HUDEP-2 (cell line): Measurements from ENCODE around the gene DPEP3.

Experiments used
- DNase-seq, 76 experiments: peaks; one replicate each; lab custom pipeline; 2025; ENCODE audit not compliant: unreplicated experiment in 76 of 76; lab: John Stamatoyannopoulos, UW

The DPEP3 gene

GRCh38 chr16:67968400-67969253 lies 11.7 kb downstream of the DPEP3 start, which contains the start of gene SLC12A4:
SLC12A4 (minus strand) TSS chr16:67968637; CDS start chr16:67968553, 84 bp downstream.
- DNase-seq: peak in 74 of 76 experiments; percentile 29 to 91 (median 82)

DNA sequence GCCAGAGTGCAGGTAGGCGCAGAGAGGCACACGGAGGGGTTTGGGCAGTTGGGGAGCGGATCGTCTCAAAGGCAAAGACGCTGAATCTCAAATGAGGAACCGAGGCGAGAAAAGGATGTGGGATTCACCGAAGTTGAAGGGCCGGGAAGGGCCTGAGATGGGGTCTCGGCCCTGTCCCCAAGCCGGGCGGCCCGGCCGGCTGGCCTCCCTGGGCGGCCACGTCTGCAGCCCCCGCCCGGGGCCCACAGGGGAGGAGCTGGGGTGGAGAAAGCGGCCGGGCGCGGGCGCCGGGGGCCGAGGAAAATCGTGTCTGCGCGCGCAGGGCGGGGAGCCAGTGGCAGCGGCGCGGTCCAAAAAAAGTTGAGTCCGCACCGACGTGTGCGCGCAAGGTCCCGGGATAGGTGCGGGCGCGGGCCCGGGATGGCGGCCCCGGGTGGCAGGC lies 12.3 kb downstream of the DPEP3 start:
- DNase-seq: peak in 20 of 76 experiments; percentile 9 to 47 (median 26)

GRCh38 chr16:67967183-67967957 lies 12.9 kb downstream of the DPEP3 start:
- DNase-seq: no peak

- peak in 8 of 76 experiments; percentile 9 to 45 (median 18) for DNase-seq
These were observed 13.6 kb downstream of the DPEP3 start for GRCh38 chr16:67966549-67967182.

DNA sequence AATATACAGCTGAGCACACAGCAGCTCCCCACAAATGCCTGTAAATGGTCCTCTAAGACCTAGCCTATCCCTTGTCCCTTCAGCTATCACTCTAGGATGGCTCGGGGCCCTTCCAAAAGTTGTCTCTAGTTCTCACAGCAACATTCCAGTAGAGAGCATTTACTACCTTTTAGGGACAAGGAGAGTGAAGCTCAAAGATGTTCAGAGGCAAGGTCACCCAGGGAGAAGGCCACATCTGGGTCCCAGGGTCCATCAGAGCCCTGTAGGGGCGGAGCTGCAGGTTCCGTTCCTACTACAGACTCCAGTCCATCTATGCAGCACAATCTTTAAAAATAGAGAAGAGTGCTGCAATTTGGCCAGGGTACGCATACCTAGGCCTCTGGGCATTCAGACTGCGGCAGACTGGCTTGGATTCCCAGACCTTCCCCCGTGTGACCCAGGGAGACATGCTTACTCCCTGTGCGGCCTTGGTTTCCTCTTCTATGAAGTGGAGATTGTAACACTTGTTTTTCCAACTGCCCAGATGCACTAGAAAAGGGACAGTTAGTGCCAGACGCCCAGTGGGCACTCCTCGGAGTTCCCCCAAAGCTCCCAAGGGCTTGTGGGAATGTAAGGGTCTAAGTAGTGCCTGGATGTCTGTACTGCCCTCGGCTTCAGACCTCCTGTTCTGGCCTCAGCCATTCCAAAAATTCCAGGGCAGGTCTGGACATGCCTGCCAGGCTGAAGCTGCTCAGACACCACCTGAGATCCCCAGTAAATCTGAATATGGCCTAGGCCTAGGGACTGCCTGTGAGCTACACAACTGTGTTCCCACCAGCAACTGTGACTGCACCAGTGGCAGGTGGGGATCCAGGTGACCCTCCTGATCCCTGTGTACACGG lies 14.4 kb downstream of the DPEP3 start:
- DNase-seq: no peak

DNA sequence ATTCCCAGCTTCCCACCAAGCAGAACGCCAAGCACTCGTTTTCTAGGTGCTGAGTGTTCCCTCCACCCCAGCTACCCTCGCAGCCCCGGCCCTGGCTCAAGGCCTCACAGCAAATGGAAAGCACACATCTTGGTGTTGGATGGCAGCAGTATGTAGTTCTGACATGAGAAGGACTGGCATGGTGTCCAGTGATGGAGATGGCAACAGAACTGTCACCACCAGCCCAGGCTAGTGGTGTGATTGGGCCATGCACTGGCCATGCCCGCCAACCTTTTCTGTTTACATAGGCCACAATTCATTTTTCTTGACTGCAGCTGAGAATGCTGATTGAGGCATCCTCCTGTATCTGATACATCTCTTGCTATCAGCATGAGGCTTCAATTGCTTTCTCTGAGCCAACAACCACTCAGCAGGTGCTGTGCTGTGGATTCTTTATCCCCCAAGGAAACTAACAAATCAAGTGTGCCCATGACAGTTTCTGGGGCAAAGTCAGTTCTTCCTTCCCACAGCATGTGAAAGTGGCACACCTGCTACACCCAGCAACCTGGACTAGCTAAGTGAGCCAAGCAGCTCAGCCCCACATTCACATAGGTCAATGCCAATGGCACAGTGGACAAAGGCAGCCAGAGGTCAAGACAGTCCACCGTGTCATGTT lies 15.7 kb downstream of the DPEP3 start:
- no peak for DNase-seq

- no peak for DNase-seq
These were observed 16.5 kb downstream of the DPEP3 start for GRCh38 chr16:67963662-67964321.

DNA sequence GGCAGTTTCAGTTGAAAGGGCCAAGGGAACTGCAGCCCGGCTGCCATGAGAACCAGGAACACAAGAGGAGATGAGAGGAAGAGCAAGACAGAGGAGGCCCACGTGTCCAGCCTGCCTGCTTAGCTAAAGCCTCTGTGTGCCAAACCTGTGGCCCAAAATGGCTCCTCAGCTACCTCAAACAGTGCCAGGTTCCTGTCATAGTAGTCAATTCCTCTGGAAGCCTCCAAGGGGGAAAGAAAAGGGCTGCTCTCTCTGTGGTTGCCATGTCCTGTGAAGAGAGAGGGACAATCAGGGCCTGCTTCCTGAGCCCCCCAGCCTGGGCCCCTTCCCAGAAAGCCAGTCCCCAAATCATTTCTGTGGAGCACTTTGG lies 17.0 kb downstream of the DPEP3 start:
- DNase-seq: no peak

DNA sequence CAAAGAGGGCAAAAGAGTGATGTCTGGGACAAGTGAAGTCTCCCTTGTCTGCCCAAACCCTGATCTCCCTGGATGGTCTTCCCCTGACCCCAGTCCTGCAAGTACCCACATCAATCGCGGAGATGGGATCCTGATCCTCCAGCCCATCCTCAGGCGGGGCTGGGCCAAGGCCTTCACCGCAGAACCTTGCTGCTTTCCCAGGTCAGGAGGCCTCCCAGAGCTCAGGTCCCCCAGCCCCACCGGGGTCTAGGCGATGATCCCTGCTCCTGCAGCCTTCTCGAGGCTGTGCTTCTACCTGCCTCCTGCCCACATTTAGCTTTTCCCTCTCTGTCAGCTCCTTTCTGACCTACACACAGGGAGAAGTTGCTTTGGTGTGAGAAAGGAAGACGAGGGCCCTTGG lies 18.2 kb downstream of the DPEP3 start:
- DNase-seq: no peak

GRCh38 chr16:67961551-67961957 lies 18.7 kb downstream of the DPEP3 start:
- DNase-seq: no peak

GRCh38 chr16:67959536-67960329 lies 20.6 kb downstream of the DPEP3 start:
- no peak for DNase-seq

DNA sequence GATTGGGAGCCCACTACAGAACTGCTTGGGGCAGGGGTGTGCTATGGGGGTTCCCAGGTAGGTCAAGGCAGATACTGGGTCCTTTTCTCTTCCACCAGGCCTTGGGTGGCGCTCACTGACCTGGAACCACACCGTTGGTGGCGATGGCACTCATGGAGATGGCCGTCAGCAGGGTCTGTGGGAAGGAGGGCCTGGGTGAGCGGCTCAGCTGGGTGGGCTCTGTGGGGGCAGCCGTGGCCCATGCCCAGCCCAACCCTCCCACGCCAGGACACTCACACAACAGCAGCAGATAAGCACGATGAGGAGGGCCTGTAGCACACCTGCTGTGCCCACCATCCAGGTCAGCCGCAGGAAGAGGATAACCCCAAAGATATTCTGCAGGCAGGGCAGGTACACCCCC lies 22.7 kb downstream of the DPEP3 start:
- DNase-seq: no peak

- DNase-seq: no peak
These were observed 25.7 kb downstream of the DPEP3 start for GRCh38 chr16:67954421-67955196.

DNA sequence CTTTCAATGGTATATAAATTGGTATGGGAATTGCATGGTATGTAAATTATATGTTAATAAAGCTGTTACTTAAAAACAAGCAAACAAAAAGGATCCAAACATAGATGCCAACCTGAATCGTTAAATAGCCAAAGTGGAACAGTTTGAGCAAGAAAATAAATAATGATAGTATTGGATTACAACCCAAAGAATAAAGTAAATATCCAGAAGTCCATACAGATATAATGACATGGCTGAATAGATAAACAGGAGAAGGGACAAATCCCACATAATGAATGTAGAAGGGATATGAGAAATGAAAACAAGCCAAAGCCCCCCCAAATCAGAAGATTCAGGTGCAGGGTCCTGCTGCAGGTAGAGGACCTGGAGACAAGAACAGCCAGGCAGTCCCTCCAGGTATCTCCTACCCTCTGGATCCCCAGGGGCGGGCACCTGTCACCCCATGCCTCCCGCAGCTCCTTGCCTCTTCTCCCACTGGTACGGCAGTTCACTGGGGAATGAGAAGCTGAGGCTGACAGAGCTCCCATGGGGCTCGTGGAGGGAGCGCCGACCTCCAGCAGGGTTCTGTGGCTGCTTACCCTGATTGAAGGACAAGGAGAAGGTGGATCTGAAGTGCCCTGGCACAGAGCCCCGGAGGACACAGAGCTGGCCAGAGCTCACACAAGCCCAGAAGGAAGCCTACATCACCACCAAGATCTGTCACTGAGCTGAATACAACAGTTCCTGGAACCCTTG lies 26.5 kb downstream of the DPEP3 start:
- no peak for DNase-seq

DNA sequence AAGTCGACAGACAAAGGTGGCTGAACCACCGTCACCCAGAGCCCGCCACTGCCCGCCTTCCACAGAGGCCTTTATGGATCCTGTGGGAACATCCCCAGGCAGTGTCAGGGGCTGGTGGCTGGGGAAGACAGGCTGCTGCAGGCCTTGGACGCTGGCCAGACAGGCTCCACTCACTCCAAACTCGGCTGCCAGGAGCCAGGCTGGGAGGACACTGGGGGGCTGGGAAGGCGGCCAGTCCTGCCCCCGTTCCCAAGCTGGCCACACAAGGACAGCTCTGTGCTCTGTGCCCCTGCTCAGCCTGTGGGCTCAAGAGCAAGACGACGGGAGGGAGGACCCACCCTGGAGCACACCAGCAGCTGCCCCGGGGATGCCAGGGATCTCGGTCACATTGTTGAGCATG lies 28.8 kb downstream of the DPEP3 start:
- DNase-seq: no peak

DNA sequence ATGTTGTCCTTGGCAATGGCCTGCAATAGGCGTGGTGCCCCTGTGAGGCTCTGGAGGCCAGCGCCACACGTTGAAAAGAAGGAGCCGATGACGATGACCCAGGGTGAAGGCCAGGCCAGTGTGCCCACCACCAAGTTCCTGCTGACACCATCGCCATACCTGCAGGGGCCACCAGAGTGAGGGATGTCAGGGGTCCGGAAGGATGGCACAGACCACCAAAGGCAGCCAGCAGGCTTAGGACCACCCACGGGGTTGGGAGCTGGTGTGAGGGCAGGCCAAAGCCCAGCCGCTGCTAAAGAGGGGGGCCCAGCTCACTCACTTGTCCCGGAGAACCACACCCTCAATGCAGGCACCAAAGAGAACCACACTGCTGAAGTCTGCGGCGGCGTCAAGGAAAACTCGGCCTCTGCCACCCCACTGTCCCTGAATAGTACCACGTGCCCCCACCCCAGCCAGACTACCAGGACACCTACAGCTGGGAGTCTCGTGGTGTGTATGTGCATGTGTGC lies 29.9 kb downstream of the DPEP3 start:
- no peak for DNase-seq

DNA sequence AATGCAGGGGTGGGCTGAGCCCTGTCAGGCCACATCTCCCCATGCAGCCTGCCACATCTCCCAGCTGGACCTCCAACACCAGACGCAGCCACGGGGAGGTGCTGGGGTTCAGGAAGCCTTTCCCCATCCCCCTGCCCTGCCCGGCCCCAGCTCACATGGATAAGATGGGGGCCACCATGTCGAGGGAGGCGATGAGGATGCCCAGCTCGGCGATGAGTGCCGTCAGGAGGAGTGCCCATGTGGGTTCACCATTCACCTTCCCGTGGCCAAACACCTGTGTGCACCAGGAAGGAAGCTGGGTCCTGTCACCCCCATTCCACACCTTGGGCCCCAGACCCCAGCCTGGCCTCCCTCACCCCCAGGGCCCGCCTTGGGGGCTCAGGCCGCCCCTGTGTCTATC lies 30.7 kb downstream of the DPEP3 start:
- no peak for DNase-seq
